Measurements from ENCODE around the gene RWDD3.

The RWDD3 gene, protein sequence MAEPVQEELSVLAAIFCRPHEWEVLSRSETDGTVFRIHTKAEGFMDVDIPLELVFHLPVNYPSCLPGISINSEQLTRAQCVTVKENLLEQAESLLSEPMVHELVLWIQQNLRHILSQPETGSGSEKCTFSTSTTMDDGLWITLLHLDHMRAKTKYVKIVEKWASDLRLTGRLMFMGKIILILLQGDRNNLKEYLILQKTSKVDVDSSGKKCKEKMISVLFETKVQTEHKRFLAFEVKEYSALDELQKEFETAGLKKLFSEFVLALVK

DNA sequence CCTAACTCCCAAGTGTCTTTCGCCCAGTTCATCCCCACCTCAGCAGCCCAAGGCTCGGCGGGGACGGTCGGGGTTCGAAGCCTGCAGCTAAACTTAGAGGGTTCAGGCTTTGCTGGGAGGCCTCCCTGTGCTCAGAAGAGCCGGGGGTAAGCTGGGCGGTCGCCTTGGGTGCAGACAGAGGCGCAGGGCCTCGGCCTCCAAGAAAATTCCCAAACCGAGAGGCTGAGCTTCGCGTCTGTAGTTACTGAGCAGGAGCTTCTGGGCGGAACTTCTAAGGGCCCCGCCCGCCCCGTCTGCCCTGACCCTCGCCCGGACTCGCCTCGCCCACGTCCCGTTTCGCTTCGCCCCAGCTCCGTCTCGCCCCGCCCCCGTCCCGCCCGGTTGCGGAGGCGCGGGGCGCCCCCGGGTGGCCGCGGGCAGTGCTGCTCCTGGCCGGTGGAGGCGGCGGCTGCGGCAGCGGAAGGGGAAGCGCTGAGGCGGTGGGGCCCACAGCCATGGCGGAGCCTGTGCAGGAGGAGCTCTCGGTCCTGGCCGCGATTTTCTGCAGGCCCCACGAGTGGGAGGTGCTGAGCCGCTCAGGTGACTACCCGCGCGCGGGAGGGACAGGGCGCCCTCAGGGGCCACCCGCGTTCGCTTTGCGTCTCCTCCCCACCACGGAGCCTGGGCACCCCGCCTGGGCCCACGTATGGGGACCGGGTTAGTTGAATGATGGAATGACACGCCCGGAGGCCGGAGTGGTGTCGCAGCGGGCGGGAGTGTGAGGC lies at the start of gene RWDD3:
RWDD3 (plus strand) TSS at position 474 of the 764 bp plus-strand sequence; CDS start at position 495, 21 bp downstream.
- DNase-seq (ENCODE audit: low spot score) = peak; percentile 93

DNA sequence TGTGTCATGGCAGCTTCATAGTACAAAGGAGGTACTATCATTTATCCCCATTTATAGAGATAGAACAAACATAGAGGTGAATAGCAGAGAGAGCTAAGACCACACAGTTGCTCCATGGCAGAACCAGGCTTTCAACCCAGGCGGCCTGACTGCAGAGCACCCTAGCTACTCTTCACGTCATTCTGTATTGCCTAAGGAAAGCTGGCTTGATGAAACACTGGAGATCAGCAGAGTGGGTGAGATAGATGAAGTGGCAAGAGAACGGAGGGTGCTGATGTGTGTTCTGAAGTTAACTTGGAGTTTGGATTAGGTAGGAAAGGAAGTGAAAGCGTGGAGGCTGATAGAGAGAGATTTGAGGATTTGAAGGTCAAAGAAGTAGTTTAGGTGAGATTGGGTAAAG lies 47.9 kb upstream of the RWDD3 start:
- no peak for DNase-seq (ENCODE audit: low spot score)

DNA sequence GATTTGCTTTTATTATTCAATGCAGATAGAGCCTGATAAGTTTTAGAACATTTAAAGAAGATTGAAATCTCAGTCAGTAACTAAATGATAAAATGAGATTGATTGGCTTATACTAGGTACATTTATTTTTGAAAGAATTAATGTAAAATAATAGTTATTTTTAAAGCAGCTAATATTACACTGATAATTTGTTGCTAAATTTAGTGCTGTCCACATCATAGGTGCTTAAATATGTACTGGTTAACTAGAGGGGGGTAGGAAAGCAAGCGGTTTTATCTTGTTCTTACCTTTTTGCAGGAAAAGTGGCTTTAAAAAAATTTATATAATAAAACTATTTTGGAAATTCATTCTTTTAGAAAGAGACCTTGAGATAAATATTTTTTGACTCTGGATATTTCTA lies 40.4 kb upstream of the RWDD3 start:
- no peak for DNase-seq (ENCODE audit: low spot score)

DNA sequence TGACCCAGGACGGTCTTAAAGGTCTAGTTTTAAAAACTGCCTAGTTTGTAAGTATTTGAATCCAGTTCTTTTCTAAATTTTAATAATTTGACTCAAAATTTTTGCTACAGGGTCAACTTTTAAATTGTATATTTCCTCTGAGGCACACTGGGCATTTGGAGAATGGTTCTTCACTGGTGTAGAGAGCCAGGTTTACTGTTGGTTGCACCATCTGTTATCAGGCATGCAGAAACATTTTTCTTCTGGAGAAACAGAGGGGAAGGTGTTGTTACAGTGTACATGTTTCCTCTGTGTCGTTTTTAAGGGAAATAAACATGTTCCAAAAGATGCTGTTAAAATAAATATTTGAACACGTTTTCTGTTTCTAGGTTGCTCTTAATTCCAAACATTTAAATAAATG lies 39.0 kb upstream of the RWDD3 start:
- DNase-seq (ENCODE audit: low spot score) = no peak

DNA sequence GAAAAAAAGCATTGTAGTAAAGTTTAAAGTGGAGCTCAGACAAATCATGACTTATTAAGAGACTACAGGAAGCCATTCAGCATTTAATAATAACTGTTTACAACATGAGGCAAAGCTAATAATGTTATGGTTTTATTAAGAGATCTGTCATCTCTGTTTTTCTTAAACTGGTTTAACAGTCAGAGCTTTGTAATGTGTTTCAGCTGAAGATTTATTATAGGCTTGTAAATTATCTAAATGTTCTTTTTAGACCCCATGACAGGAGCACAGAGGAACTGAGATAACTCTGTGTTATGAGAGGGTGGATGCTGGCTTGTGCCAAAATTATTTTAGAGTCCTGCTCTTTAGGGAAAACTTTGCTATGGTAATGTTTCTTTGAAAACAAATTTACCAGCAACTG lies 38.0 kb upstream of the RWDD3 start:
- no peak for DNase-seq (ENCODE audit: low spot score)

DNA sequence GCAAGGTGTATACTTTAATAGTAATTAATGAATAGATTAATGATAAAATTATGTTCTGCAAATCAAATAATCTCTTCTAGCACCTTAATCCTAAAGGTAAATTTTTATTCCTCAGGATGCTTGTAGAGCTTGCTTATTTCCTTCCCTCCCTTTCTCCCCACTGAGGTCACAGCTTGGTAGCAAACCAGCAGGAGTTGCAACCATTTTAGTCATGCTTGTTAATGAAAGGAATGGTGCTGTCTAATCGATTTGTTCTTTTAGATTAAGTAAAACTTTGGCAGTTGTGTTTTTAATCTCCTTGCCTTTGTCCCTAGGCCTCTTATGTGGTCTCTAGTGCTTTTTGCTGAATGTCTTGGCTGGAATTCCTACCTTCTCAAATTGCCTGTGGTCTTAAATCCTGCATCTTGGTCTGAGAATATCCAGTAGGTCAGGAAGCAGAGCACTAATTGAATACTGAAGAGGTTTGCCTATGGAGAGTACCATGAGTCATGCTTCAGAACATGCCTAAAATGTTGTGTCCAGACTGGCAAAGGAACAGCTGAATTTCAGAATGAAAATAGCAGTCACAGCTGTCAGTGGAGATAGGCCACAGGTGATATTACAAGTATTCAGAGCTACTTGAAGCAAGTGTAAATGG lies 36.3 kb upstream of the RWDD3 start:
- DNase-seq (ENCODE audit: low spot score) = no peak

DNA sequence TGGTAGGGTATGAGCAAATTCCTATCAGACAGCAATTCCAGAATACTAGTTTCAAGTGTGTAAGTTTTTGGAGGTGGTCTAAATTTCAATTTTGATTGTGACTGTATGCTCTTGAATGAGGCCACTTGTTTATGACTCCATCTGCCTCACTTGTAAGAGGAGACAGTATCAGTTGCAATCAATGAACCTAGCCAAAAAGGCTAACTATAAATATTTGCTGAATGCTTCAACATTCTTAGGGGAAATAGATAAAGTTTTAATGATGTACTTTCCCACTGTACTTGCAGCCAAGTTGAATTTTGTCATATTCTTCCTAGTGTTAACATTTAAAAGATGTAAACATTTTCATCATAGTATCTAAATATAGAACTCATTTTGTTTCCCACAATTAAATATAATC lies 32.1 kb upstream of the RWDD3 start:
- DNase-seq (ENCODE audit: low spot score) = no peak

DNA sequence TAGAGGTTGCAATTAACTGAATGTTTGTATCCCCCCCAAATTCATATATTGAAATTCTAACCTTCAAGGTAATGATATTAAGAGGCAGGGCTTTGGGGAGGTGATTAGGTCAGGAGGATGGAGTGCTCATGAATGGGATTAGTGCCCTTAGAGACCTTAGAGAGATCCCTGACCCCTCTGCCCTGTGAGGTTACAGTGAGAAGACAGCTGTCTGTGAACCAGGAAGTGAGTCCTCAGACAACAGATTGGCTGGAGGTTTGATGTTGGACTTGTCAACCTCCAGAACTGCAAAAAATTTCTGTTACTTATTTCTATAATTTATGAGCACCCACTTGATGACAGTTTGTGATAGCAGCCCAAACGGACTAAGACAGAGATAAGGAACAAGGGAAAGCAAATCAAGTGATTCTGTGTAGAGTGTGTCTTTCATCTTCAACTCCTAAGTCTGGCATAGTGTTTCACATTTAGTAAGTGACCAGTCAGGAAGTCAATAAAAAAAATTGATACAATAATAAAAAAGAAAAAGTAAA lies 30.0 kb upstream of the RWDD3 start:
- DNase-seq (ENCODE audit: low spot score) = no peak

DNA sequence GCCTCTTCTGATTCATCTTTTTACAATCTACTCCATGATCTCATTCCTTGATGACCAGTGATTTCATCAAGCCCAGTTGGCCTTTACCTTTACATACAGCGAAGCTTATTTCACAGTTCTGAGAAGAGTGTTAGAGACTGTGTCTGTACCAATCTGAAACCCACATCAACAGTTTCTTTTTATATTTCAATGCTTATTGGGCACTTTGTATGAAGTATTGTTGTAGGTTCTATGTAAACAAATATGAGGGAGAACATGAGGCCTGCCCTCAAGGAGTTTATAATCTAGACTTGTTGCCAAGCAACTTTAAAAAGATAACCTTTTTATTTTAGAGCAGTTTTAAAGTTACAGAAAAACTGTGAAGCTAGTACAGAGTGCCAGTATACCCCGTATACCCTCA lies 27.5 kb upstream of the RWDD3 start:
- no peak for DNase-seq (ENCODE audit: low spot score)

DNA sequence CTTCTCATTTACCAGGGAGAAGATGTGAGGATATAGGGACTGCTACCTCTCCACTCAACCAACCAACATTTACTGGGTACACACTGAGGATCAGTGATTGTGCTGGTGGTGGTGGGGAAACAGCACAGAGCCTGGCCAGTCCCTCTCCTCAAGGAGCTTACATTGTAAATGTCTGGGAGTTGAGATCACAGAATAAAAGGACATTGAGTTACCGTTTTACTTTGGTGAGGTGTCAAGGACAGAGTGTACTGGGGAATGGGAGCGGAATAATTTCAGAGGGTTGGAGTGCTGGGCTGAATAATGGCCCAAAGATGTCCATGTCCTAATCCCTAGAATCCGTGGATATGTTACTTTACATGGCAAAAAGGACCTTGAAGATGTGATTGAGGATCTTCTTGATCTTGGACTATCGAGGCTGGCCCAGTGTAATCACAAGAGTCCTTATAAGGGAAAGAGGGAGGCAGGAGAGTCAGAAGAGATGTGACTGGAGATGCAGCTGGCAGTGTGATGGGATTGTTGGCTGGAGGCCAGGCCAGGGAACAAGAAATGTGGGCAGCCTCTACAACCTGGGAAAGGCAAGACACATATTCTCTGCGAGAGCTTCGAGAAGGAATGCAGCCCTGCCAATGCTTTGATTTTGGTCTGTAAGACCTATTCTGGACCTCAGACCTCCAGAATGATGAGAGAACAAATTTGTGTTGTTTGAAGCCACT lies 26.6 kb upstream of the RWDD3 start:
- no peak for DNase-seq (ENCODE audit: low spot score)

DNA sequence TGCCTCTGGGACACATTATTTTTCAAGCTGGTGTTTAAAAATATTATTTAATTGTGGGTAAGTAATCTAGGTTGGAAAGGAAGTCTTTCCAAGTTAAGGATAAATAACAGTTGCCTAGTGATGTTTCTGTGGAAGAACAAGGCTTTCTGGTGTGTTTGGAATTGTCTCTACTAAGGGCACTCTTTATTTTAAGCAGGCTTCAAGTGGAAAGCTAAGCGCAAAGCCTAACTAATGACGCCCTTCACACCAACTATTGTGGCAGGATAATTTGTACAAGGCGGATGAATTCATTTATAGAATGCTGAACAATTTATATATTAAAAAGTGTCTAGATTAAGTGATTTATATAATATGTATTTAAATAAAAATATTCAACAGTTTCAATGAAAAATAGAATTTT lies 25.1 kb upstream of the RWDD3 start:
- DNase-seq (ENCODE audit: low spot score) = no peak

DNA sequence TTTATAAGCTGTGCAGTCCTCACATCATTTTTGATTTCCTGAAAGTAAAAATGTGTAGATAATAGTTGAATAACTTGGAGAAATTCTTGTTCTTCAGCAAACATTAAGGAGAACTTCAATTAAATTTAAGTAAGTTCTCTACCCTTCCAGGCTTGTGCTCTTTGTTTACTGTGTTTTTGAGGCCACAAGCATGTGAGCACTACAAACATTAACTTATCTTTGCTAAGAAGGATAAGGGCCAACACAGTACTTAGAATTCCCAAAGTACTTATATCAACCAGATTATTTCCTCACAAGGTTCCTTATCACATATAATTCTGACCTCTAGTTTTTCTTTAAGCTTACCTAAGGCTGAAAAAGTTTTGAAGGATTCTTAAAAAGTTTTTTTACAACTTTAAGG lies 24.7 kb upstream of the RWDD3 start:
- no peak for DNase-seq (ENCODE audit: low spot score)

DNA sequence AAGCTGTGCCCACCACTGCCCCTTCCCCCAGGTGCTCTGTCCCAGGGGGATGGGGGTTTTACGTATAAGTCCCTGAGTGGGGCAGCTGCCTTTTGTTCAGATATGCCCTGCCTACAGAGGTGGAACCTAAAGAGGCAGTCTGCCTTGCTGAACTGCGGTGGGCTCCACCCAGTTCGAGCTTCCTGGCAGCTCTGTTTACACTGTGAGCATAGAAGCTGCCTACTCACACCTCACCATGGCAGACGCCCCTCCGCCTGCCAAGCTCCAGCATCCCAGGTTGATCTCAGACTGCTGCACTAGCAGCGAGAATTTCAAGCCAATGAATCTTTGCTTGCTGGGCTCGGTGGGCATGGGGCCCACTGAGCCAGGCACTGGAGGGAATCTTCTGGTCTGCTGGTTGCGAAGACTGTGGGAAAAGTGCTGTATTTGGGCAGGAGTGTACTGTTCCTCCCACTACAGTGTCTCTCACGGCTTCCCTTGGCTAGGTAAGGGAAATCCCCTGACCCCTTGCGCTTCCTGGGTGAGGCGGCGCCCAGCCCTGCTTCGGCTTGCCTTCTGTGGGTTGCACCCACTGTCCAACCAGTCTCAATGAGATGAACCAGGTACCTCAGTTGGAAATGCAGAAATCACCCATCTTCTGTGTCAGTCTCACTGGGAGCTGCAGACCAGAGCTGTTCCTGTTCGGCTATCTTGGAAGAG lies 17.6 kb upstream of the RWDD3 start:
- no peak for DNase-seq (ENCODE audit: low spot score)

DNA sequence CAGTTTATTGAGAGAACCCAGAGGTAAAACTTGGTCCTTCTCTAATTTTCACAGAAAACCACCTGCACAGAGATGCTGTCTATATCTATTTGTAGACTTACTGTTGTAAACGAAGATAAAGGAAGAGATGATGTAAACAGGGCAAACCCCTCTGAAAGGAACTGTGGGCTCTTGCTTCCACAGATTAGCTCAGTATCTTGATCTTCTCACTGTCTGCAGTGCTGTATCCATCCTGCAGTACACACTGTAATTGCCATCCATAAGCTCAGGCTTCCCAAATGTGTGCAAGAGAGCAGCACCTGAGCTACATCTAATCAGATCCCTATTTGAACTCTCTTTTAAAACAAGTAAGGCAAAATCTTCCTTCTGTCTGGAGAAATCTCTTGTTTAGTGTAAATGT lies 16.6 kb upstream of the RWDD3 start:
- DNase-seq (ENCODE audit: low spot score) = no peak

DNA sequence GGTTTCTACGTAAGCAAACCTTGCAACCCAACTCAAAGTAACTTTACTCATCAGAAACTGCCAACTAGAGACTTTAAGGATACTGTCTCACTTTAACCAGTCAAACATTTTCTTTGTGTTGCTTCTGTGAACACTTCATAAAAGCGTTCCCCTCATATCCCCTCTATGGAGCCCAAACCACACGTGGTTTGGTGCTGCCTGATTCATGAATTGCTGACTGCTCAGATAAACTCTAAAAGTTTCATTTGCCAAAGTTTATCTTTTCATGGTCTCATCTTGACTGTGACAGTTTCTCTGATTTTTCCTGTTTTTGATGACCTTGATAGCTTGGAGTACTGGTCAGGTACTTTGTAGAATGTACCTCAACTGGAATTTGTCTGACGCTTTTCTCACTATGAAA lies 14.6 kb upstream of the RWDD3 start:
- no peak for DNase-seq (ENCODE audit: low spot score)

DNA sequence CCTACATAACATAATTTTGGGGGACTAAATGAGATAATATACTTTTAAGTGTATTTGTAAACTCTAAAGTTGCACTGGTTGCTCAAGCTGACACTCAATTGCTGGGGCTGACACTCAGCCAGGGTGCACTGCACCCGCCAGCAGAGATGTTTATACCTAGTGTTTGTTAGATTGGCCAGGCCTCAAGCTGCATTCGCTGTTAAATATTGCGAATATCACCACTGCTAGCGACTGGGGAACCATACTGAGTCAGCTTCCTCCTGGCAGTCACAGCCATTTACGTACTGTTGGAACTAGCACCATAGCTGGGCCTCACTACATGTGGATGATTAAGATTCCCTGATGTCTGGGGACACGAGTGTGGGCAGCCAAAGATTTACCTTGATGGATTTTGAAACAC lies 12.7 kb upstream of the RWDD3 start:
- DNase-seq (ENCODE audit: low spot score) = no peak

DNA sequence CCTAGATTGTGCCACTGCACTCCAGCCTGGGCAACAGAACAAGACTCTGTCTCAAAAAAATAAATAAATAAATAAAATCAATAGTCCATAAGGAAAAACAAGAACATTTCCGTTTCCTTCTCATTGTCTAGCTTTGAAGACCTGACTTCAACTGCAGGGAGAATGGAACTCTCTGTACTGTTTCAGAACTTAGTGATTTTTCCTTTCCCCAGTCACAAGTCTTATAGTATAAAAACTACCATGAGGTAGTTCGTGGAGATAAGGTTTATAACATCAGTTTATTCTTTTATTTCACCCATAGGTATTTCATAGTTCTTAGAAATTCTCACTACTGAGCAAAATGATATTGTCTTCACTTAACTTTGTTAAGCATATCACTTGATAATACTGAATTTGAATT lies 11.4 kb upstream of the RWDD3 start:
- no peak for DNase-seq (ENCODE audit: low spot score)

DNA sequence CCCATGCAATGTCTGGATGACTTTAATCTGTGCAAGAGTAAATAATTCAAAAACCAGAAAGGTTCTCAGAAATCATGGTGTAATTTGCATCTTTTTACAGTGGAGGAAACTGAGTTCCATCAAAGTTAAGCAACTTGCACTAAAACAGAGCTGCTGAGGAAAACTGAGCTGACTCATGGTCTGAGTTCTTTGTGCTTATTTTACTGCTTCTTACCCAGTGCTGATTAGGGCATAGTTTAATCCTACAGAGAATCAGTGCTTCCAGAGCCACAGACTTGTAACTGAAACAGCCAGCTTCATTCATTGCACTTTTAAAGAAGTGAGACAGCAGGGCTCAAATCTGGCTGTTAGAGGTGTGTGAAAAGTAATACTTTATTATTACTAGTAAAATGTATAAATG lies 10.9 kb upstream of the RWDD3 start:
- DNase-seq (ENCODE audit: low spot score) = no peak

DNA sequence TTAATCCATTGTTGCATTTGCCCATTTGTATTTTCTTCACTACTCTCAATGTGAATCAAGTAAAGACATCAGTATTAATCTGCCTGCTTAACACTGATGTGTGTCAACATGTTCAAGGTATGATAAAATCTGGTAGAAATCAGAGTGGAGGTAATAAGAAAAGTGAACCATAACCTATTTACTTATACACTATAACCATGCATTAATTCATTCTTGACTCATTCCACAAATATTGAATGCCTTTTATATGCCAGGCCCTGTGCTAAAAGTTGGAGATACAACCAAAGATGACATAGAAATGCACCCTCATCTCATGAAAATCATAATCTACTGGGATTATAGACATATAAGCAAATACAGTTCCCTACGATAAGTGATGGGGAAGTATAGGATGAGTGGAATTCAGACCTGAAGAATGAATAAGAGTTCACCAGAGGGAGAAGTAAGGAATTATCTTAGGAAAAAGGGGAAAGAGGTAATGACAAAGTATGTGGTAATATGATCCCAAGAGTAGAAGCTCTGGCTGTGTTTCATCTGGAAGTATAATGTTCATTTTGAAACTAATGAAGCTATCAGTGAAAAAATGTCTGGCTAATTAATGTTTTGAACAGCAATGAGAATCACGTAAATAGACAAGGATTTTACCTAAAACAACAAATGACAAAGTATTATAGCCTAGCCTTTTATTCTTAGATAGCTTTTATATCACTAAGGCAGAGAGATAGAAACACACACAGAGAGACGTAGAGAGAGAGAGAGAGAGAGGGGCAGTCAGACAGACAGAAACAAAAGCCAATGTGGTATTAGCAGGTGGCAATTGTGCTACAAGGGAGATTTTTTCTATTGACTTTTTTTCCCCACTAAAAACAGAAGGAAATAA lies 7.0 kb upstream of the RWDD3 start:
- no peak for DNase-seq (ENCODE audit: low spot score)

DNA sequence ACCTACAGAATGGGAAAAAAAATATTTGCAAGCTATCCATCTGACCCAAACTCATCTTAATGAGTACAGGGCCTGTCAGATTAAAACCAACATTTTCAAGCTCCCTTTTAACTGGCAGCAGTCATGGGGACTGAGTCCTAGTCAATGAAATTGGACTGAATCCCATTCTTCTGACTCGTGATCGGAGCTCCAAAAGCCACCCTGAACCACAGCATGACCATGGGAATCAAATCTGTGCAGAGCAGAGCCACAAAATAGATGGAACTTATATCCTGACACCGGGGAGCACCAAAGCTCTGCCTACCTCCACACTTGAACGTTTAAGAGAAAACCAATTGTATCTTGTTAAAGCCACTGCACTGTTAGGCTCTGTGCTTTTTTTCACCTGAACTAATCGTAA lies 5.0 kb upstream of the RWDD3 start:
- DNase-seq (ENCODE audit: low spot score) = no peak

DNA sequence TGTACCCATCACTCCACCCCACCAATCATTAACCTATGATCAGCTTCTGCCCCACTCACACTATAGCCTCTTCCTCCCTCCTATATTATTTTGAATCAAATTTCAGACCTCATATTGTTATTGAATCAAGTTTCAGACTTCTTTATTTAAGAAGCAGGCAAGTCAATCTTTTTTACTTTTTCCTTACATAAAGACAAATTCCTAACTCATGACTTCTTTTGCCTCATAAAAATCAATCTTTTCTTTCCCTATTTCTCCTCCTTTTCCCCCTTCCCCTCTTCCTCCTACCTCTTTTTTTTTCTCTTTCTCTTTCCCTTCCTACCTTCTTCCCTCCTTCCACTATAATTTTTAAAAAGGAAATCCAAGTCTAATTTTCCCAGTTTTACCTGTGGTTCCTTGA lies 4.3 kb upstream of the RWDD3 start:
- DNase-seq (ENCODE audit: low spot score) = no peak

All from germinal center (tissue), 1 donor.